K562 (cell line): ENCODE measurements around the gene IZUMO4. TPM values are rescaled to one million over a fixed set of nuclear protein-coding genes. Genes with fewer than 3 reads are reported as not detected.

Experiments
- BMI1 ChIP-seq: fragments of 150-350 bp; IDR thresholded peaks from 2 replicates; pipeline ENCODE4 v1.6.1; 2014; ENCODE audit warnings: low read length
- FOXJ3 ChIP-seq: sonication (generic); formaldehyde crosslinking; IDR thresholded peaks from 2 replicates; pipeline ENCODE4 v1.4.0; 2020; ENCODE audit warnings: mild to moderate bottlenecking, missing genetic modification reagents
- KAT8 ChIP-seq: fragments of 450-650 bp; IDR thresholded peaks from 2 replicates; pipeline ENCODE4 v1.6.1; 2016; ENCODE audit warnings: low read depth, mild to moderate bottlenecking
- KLF6 ChIP-seq: fragments of 250-450 bp; sonication (Bioruptor Pico); IDR thresholded peaks from 2 replicates; pipeline ENCODE4 v1.4.0; 2020; ENCODE audit warnings: mild to moderate bottlenecking, moderate library complexity, borderline replicate concordance
- PHTF2 ChIP-seq: fragments of 250-450 bp; sonication (Bioruptor Pico); IDR thresholded peaks from 2 replicates; pipeline ENCODE4 v1.5.0; 2021; ENCODE audit warnings: mild to moderate bottlenecking
- SNIP1 ChIP-seq: fragments of 450-650 bp; IDR thresholded peaks from 2 replicates; pipeline ENCODE4 v1.7.1; 2017; ENCODE audit warnings: low read depth, mild to moderate bottlenecking
- TCF7L2 ChIP-seq: fragments of 150-350 bp; IDR thresholded peaks from 2 replicates; pipeline ENCODE4 v1.6.1; 2016; ENCODE audit warnings: low read depth, mild to moderate bottlenecking, low read length, moderate library complexity
- TCFL5 ChIP-seq: fragments of 250-450 bp; sonication (Bioruptor Pico); conservative IDR thresholded peaks from 2 replicates; pipeline ENCODE4 v1.6.1; 2021; ENCODE audit warnings: mild to moderate bottlenecking, moderate library complexity, matching md5 sums
- XRCC4 ChIP-seq: IDR thresholded peaks from one replicate; pipeline ENCODE4 v1.6.1; 2011; ENCODE audit not compliant: insufficient read depth, insufficient read length; ENCODE audit errors: extremely low read depth
- ZBTB26 ChIP-seq: fragments of 450-650 bp; formaldehyde crosslinking; IDR thresholded peaks from 2 replicates; pipeline ENCODE4 v1.4.0; 2022; ENCODE audit warnings: missing genetic modification characterization
- ZNF184 ChIP-seq: sonication (generic); formaldehyde crosslinking; IDR thresholded peaks from 2 replicates; pipeline ENCODE4 v1.5.0; 2020; ENCODE audit warnings: missing genetic modification reagents
- ZNF431 ChIP-seq: sonication (generic); formaldehyde crosslinking; IDR thresholded peaks from 2 replicates; pipeline ENCODE4 v1.8.0; 2022; ENCODE audit warnings: mild to moderate bottlenecking, missing genetic modification reagents
- ZNF436 ChIP-seq: fragments of 250-450, 450-650 bp; sonication (Bioruptor Pico); formaldehyde crosslinking; IDR thresholded peaks from 2 replicates; pipeline ENCODE4 v1.7.0; 2020; ENCODE audit warnings: mild to moderate bottlenecking
- polyA plus RNA-seq, 8 experiments: library from polyadenylated mRNA; depleted of rRNA in 4 of 8; stranded (reverse) in 5 of 8; unstranded in 3 of 8; fragments of >200 nt; fragmentation: Nextera tagmentation in 2 of 8; fragmentation: Illumina TruSeq in 1 of 8; extraction: Ambion mirVana in 2 of 8; extraction: Trizol in 1 of 8; gene quantifications; 2 replicates each; pipeline versions ENCODE4 v1.2.1 to v1.2.3, GENCODE V29; 2011 to 2014; ENCODE audit warnings: inconsistent platforms in 1 of 8, missing spikeins in 1 of 8
- total RNA-seq, 7 experiments: library from RNA; depleted of rRNA in 6 of 7; stranded (reverse); fragments of >200 nt in 6 of 7; fragmentation: Illumina TruSeq in 2 of 7; extraction: Trizol in 2 of 7; gene quantifications; 2 replicates each; pipeline versions ENCODE4 v1.2.1 to v1.2.3, GENCODE V29; 2011 to 2021; ENCODE audit warnings: low replicate concordance in 1 of 7
- TF ChIP-seq, protein P1 (sequence below): sonication (generic); formaldehyde crosslinking; IDR thresholded peaks from 2 replicates; pipeline ENCODE4 v1.8.1; 2023; ENCODE audit warnings: missing genetic modification reagents, mild to moderate bottlenecking, borderline replicate concordance
- TF ChIP-seq, protein P2 (sequence below), 2 experiments: fragments of 450-650 bp in 1 of 2; IDR thresholded peaks; 2 replicates each; pipeline ENCODE4 v1.6.1; 2011 to 2017; ENCODE audit warnings: low read depth in 2 of 2, antibody characterized with exemption in 1 of 2, borderline replicate concordance in 1 of 2, low read length in 1 of 2, mild to moderate bottlenecking in 1 of 2, mixed read lengths in 1 of 2; ENCODE audit not compliant: control insufficient read depth in 1 of 2
- TF ChIP-seq, protein P3 (sequence below): sonication (generic); formaldehyde crosslinking; IDR thresholded peaks from 2 replicates; pipeline ENCODE4 v1.8.0; 2022; ENCODE audit warnings: mild to moderate bottlenecking, missing genetic modification reagents

IZUMO4 gene
- total and polyA plus RNA-seq, 9 of the 15 experiments (the other 6 are each of a cell fraction or from before 2014, with no cell fraction given) = 0.07 to 3.9 (median 1.2) TPM

GRCh38 chr19:2055931-2056836, 40.5 kb upstream of the IZUMO4 start (continued):
- TF ChIP-seq, protein P1, sequence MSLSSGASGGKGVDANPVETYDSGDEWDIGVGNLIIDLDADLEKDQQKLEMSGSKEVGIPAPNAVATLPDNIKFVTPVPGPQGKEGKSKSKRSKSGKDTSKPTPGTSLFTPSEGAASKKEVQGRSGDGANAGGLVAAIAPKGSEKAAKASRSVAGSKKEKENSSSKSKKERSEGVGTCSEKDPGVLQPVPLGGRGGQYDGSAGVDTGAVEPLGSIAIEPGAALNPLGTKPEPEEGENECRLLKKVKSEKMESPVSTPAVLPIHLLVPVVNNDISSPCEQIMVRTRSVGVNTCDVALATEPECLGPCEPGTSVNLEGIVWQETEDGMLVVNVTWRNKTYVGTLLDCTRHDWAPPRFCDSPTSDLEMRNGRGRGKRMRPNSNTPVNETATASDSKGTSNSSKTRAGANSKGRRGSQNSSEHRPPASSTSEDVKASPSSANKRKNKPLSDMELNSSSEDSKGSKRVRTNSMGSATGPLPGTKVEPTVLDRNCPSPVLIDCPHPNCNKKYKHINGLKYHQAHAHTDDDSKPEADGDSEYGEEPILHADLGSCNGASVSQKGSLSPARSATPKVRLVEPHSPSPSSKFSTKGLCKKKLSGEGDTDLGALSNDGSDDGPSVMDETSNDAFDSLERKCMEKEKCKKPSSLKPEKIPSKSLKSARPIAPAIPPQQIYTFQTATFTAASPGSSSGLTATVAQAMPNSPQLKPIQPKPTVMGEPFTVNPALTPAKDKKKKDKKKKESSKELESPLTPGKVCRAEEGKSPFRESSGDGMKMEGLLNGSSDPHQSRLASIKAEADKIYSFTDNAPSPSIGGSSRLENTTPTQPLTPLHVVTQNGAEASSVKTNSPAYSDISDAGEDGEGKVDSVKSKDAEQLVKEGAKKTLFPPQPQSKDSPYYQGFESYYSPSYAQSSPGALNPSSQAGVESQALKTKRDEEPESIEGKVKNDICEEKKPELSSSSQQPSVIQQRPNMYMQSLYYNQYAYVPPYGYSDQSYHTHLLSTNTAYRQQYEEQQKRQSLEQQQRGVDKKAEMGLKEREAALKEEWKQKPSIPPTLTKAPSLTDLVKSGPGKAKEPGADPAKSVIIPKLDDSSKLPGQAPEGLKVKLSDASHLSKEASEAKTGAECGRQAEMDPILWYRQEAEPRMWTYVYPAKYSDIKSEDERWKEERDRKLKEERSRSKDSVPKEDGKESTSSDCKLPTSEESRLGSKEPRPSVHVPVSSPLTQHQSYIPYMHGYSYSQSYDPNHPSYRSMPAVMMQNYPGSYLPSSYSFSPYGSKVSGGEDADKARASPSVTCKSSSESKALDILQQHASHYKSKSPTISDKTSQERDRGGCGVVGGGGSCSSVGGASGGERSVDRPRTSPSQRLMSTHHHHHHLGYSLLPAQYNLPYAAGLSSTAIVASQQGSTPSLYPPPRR (CRISPR knock-in tag) = no peak
- TF ChIP-seq TCFL5 (CRISPR knock-in tag) = no peak
- TF ChIP-seq XRCC4 = no peak
- TF ChIP-seq, protein P2, sequence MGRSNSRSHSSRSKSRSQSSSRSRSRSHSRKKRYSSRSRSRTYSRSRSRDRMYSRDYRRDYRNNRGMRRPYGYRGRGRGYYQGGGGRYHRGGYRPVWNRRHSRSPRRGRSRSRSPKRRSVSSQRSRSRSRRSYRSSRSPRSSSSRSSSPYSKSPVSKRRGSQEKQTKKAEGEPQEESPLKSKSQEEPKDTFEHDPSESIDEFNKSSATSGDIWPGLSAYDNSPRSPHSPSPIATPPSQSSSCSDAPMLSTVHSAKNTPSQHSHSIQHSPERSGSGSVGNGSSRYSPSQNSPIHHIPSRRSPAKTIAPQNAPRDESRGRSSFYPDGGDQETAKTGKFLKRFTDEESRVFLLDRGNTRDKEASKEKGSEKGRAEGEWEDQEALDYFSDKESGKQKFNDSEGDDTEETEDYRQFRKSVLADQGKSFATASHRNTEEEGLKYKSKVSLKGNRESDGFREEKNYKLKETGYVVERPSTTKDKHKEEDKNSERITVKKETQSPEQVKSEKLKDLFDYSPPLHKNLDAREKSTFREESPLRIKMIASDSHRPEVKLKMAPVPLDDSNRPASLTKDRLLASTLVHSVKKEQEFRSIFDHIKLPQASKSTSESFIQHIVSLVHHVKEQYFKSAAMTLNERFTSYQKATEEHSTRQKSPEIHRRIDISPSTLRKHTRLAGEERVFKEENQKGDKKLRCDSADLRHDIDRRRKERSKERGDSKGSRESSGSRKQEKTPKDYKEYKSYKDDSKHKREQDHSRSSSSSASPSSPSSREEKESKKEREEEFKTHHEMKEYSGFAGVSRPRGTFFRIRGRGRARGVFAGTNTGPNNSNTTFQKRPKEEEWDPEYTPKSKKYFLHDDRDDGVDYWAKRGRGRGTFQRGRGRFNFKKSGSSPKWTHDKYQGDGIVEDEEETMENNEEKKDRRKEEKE (IDR thresholded peaks at IDR 0.05; ENCODE audit: borderline replicate concordance in 1 of 2, control insufficient read depth in 1 of 2, low read depth in 2 of 2, low read length in 1 of 2) = no peak
- TF ChIP-seq SNIP1 = no peak
- peak; percentile 60; the same call in 1 of the 2 replicates for TF ChIP-seq ZBTB26 (CRISPR knock-in tag)
- TF ChIP-seq KAT8 = no peak
- TF ChIP-seq ZNF184 (CRISPR knock-in tag) = no peak
- no peak for TF ChIP-seq ZNF436 (CRISPR knock-in tag)
- no peak for TF ChIP-seq PHTF2 (CRISPR knock-in tag)
- TF ChIP-seq BMI1 = no peak
- TF ChIP-seq TCF7L2 = no peak
- peak; percentile 85; the same call in 1 of the 2 replicates for TF ChIP-seq KLF6 (CRISPR knock-in tag)
- TF ChIP-seq, protein P3, sequence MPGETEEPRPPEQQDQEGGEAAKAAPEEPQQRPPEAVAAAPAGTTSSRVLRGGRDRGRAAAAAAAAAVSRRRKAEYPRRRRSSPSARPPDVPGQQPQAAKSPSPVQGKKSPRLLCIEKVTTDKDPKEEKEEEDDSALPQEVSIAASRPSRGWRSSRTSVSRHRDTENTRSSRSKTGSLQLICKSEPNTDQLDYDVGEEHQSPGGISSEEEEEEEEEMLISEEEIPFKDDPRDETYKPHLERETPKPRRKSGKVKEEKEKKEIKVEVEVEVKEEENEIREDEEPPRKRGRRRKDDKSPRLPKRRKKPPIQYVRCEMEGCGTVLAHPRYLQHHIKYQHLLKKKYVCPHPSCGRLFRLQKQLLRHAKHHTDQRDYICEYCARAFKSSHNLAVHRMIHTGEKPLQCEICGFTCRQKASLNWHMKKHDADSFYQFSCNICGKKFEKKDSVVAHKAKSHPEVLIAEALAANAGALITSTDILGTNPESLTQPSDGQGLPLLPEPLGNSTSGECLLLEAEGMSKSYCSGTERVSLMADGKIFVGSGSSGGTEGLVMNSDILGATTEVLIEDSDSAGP (CRISPR knock-in tag) = no peak
- TF ChIP-seq ZNF431 (CRISPR knock-in tag) = no peak
- no peak for TF ChIP-seq FOXJ3
